Neural progenitor cell (in vitro differentiated cells): ENCODE results near the gene STAG3.

Experiments
- CTCF ChIP-seq: fragments of 200-600 bp; sonication (generic); IDR thresholded peaks from 2 replicates; pipeline ENCODE4 v1.5.1; 2017; ENCODE audit warnings: antibody characterized with exemption, mild to moderate bottlenecking
- EZH2 ChIP-seq: fragments of 200-600 bp; sonication (generic); IDR thresholded peaks from 2 replicates; pipeline ENCODE4 v1.6.1; 2017; ENCODE audit warnings: antibody characterized with exemption, mild to moderate bottlenecking, moderate library complexity
- EZH2phosphoT487 ChIP-seq: fragments of 200-600 bp; sonication (generic); IDR thresholded peaks from 2 replicates; pipeline ENCODE4 v1.6.1; 2017; ENCODE audit warnings: antibody characterized with exemption

GRCh38 chr7:100185726-100186125 lies 8.0 kb downstream of the STAG3 start:
- TF ChIP-seq CTCF (no peak), EZH2 (no peak), EZH2phosphoT487 (no peak)
